K562 (cell line): Measurements from ENCODE around the gene ZNF234. TPM values are rescaled to one million over a fixed set of nuclear protein-coding genes. Genes with fewer than 3 reads are reported as not detected.

Experiments
- BCL6 ChIP-seq: fragments of 250-450 bp; sonication (Bioruptor Pico); IDR thresholded peaks from 2 replicates; pipeline ENCODE4 v1.4.0; 2020
- CBX2 ChIP-seq: fragments of 200-600 bp; sonication (generic); IDR thresholded peaks from one replicate; pipeline ENCODE4 v1.6.1; 2012; ENCODE audit warnings: mild to moderate bottlenecking, low read length, inconsistent platforms; ENCODE audit not compliant: insufficient read depth, poor library complexity, severe bottlenecking
- KAT8 ChIP-seq: fragments of 450-650 bp; IDR thresholded peaks from 2 replicates; pipeline ENCODE4 v1.6.1; 2016; ENCODE audit warnings: low read depth, mild to moderate bottlenecking
- KLF1 ChIP-seq: fragments of 450-650 bp; IDR thresholded peaks from 2 replicates; pipeline ENCODE4 v1.6.1; 2016; ENCODE audit warnings: missing genetic modification characterization, missing compliant biosample characterization
- LEF1 ChIP-seq: fragments of 450-650 bp; IDR thresholded peaks from 2 replicates; pipeline ENCODE4 v1.6.1; 2016; ENCODE audit warnings: mild to moderate bottlenecking
- MAFK ChIP-seq: IDR thresholded peaks from 2 replicates; pipeline ENCODE4 v1.6.1; 2011; ENCODE audit warnings: low read length, improper control_type of control experiment
- MAZ ChIP-seq, 2 experiments: fragments of 450-650 bp in 1 of 2; sonication (generic) in 1 of 2; formaldehyde crosslinking; IDR thresholded peaks in 1 of 2; conservative IDR thresholded peaks in 1 of 2; 2 replicates each; pipeline versions ENCODE4 v1.4.0 to v1.5.0; 2020; ENCODE audit warnings: mild to moderate bottlenecking in 1 of 2, missing genetic modification reagents in 1 of 2
- MCM3 ChIP-seq: fragments of 450-650 bp; IDR thresholded peaks from 2 replicates; pipeline ENCODE4 v1.6.1; 2016
- MCM5 ChIP-seq: fragments of 450-650 bp; IDR thresholded peaks from 2 replicates; pipeline ENCODE4 v1.6.1; 2016; ENCODE audit warnings: low read depth
- NBN ChIP-seq: fragments of 450-650 bp; IDR thresholded peaks from 2 replicates; pipeline ENCODE4 v1.6.1; 2016; ENCODE audit warnings: low read depth, mild to moderate bottlenecking
- NR1H2 ChIP-seq: sonication (generic); formaldehyde crosslinking; IDR thresholded peaks from 2 replicates; pipeline ENCODE4 v1.4.0; 2020; ENCODE audit warnings: mild to moderate bottlenecking, missing genetic modification reagents
- NR2C2 ChIP-seq, 2 experiments: fragments of 200-800 bp in 1 of 2; sonication (Bioruptor generic) in 1 of 2; sonication (generic) in 1 of 2; formaldehyde crosslinking in 1 of 2; IDR thresholded peaks; 2 replicates each; pipeline versions ENCODE4 v1.6.1 to v1.8.0; 2016 to 2022; ENCODE audit warnings: mild to moderate bottlenecking in 1 of 2, missing compliant biosample characterization in 1 of 2, missing genetic modification characterization in 1 of 2, missing genetic modification reagents in 1 of 2
- POLR2A ChIP-seq: fragments of 450-650 bp; conservative IDR thresholded peaks from 2 replicates; pipeline ENCODE4 v1.6.1; 2016
- POLR2B ChIP-seq: fragments of 450-650 bp; IDR thresholded peaks from 2 replicates; pipeline ENCODE4 v1.6.1; 2018; ENCODE audit warnings: low read depth; ENCODE audit not compliant: partially characterized antibody
- PPARD ChIP-seq: fragments of 250-450 bp; sonication (Bioruptor Pico); IDR thresholded peaks from 2 replicates; pipeline ENCODE4 v1.8.0; 2022; ENCODE audit warnings: inconsistent platforms, mild to moderate bottlenecking, moderate library complexity
- PTBP1 ChIP-seq: fragments of 200-400 bp; formaldehyde crosslinking; IDR thresholded peaks from 2 replicates; pipeline ENCODE4 v1.6.1; 2017; ENCODE audit warnings: low read depth, low read length
- RBM39 ChIP-seq: fragments of 200-400 bp; formaldehyde crosslinking; optimal IDR thresholded peaks from 2 replicates; pipeline ENCODE3; 2018; ENCODE audit warnings: low read depth, low read length
- TAF1 ChIP-seq: IDR thresholded peaks from 2 replicates; pipeline ENCODE4 v1.6.1; 2011; ENCODE audit warnings: mild to moderate bottlenecking, low read length, moderate library complexity; ENCODE audit not compliant: insufficient read depth, control insufficient read depth, severe bottlenecking; ENCODE audit errors: extremely low read depth
- ZBTB17 ChIP-seq: fragments of 450-650 bp; formaldehyde crosslinking; IDR thresholded peaks from 2 replicates; pipeline ENCODE4 v1.4.0; 2020; ENCODE audit warnings: mild to moderate bottlenecking
- ZNF143 ChIP-seq: sonication (generic); formaldehyde crosslinking; IDR thresholded peaks from 2 replicates; pipeline ENCODE4 v1.9.0; 2022; ENCODE audit warnings: mild to moderate bottlenecking, missing genetic modification reagents
- polyA plus RNA-seq, 8 experiments: library from polyadenylated mRNA; depleted of rRNA in 4 of 8; stranded (reverse) in 5 of 8; unstranded in 3 of 8; fragments of >200 nt; fragmentation: Nextera tagmentation in 2 of 8; fragmentation: Illumina TruSeq in 1 of 8; extraction: Ambion mirVana in 2 of 8; extraction: Trizol in 1 of 8; gene quantifications; 2 replicates each; pipeline versions ENCODE4 v1.2.1 to v1.2.3, GENCODE V29; 2011 to 2014; ENCODE audit warnings: inconsistent platforms in 1 of 8, missing spikeins in 1 of 8
- total RNA-seq, 7 experiments: library from RNA; depleted of rRNA in 6 of 7; stranded (reverse); fragments of >200 nt in 6 of 7; fragmentation: Illumina TruSeq in 2 of 7; extraction: Trizol in 2 of 7; gene quantifications; 2 replicates each; pipeline versions ENCODE4 v1.2.1 to v1.2.3, GENCODE V29; 2011 to 2021; ENCODE audit warnings: low replicate concordance in 1 of 7
- TF ChIP-seq, protein P1 (sequence below): fragments of 250-450 bp; sonication (Bioruptor Pico); IDR thresholded peaks from 2 replicates; pipeline ENCODE4 v1.4.0; 2020; ENCODE audit warnings: mild to moderate bottlenecking, moderate library complexity
- TF ChIP-seq, protein P2 (sequence below): fragments of 250-450 bp; sonication (Bioruptor Pico); IDR thresholded peaks from 2 replicates; pipeline ENCODE4 v1.8.0; 2022; ENCODE audit warnings: moderate library complexity, mild to moderate bottlenecking, inconsistent platforms
- TF ChIP-seq, protein P3 (sequence below): IDR thresholded peaks from 3 replicates; pipeline ENCODE4 v1.6.1; 2011; ENCODE audit warnings: borderline replicate concordance, mild to moderate bottlenecking, moderate library complexity; ENCODE audit not compliant: insufficient read length; ENCODE audit errors: extremely low read depth

The ZNF234 gene
- total and polyA plus RNA-seq, 9 of the 15 experiments (the other 6 are each of a cell fraction or from before 2014, with no cell fraction given): 0.82 to 2.9 (median 1.5) TPM

DNA sequence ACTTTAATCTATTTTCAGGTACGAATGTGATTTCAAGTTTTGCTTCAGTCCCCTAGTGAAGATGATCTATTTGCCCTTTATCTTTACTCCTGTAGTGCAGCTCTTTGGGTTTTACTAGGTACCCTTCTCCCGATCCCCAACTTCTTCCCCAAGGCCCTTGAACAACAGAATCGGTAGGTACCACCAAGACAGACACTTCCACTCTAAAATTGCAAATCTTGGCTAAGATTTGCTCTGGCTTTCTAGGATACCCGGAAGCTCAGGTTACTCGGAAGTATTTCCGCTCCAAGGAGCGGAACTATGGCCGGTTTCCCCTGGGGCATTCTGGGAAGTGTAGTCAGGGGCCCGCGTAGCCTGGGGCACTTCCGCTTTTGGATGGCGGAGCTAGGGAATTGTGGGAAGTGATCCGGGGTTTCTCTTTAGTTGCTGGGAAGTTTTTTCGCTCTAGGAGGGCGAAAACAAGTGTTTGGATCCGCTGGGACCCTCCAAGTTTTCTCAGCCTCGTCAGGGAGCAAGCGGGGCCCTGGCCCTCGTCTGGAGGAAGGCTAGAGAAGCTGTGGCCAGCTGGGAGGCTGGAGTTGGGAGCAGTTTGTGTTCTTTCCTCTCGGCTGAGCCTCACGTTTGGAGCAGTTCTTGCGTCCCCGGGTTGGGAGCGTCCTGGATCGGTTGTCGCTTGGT lies 65.9 kb downstream of the ZNF234 start (continued):
- TF ChIP-seq, protein P1, sequence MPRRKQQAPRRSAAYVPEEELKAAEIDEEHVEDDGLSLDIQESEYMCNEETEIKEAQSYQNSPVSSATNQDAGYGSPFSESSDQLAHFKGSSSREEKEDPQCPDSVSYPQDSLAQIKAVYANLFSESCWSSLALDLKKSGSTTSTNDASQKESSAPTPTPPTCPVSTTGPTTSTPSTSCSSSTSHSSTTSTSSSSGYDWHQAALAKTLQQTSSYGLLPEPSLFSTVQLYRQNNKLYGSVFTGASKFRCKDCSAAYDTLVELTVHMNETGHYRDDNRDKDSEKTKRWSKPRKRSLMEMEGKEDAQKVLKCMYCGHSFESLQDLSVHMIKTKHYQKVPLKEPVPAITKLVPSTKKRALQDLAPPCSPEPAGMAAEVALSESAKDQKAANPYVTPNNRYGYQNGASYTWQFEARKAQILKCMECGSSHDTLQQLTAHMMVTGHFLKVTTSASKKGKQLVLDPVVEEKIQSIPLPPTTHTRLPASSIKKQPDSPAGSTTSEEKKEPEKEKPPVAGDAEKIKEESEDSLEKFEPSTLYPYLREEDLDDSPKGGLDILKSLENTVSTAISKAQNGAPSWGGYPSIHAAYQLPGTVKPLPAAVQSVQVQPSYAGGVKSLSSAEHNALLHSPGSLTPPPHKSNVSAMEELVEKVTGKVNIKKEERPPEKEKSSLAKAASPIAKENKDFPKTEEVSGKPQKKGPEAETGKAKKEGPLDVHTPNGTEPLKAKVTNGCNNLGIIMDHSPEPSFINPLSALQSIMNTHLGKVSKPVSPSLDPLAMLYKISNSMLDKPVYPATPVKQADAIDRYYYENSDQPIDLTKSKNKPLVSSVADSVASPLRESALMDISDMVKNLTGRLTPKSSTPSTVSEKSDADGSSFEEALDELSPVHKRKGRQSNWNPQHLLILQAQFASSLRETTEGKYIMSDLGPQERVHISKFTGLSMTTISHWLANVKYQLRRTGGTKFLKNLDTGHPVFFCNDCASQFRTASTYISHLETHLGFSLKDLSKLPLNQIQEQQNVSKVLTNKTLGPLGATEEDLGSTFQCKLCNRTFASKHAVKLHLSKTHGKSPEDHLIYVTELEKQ (CRISPR knock-in tag): no peak
- TF ChIP-seq BCL6 (CRISPR knock-in tag): no peak
- TF ChIP-seq NBN: no peak
- no peak for TF ChIP-seq PPARD
- TF ChIP-seq TAF1: no peak
- TF ChIP-seq PTBP1: no peak
- TF ChIP-seq, protein P2, sequence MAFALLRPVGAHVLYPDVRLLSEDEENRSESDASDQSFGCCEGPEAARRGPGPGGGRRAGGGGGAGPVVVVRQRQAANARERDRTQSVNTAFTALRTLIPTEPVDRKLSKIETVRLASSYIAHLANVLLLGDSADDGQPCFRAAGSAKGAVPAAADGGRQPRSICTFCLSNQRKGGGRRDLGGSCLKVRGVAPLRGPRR (CRISPR knock-in tag): no peak
- no peak for TF ChIP-seq ZBTB17
- TF ChIP-seq CBX2: no peak
- no peak for TF ChIP-seq MAFK
- peak; percentile 87 for TF ChIP-seq ZNF143
- TF ChIP-seq, protein P3, sequence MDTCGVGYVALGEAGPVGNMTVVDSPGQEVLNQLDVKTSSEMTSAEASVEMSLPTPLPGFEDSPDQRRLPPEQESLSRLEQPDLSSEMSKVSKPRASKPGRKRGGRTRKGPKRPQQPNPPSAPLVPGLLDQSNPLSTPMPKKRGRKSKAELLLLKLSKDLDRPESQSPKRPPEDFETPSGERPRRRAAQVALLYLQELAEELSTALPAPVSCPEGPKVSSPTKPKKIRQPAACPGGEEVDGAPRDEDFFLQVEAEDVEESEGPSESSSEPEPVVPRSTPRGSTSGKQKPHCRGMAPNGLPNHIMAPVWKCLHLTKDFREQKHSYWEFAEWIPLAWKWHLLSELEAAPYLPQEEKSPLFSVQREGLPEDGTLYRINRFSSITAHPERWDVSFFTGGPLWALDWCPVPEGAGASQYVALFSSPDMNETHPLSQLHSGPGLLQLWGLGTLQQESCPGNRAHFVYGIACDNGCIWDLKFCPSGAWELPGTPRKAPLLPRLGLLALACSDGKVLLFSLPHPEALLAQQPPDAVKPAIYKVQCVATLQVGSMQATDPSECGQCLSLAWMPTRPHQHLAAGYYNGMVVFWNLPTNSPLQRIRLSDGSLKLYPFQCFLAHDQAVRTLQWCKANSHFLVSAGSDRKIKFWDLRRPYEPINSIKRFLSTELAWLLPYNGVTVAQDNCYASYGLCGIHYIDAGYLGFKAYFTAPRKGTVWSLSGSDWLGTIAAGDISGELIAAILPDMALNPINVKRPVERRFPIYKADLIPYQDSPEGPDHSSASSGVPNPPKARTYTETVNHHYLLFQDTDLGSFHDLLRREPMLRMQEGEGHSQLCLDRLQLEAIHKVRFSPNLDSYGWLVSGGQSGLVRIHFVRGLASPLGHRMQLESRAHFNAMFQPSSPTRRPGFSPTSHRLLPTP: no peak
- peak; percentile 68; the same call in 1 of the 2 replicates for TF ChIP-seq POLR2A
- no peak for TF ChIP-seq KAT8
- TF ChIP-seq POLR2B: peak; percentile 65
- TF ChIP-seq MCM5: no peak
- TF ChIP-seq LEF1: no peak
- no peak for TF ChIP-seq RBM39
- TF ChIP-seq MAZ (CRISPR knock-in tag; conservative IDR thresholded peaks at IDR 0.05 in 1 of 2, IDR thresholded peaks at IDR 0.05 in 1 of 2): no peak
- no peak for TF ChIP-seq MCM3
- TF ChIP-seq NR2C2 (CRISPR knock-in tag; IDR thresholded peaks at IDR 0.05): peak; percentile 45; the same call in 1 of the 2 replicates
- peak; percentile 99 for TF ChIP-seq NR2C2 (tag; IDR thresholded peaks at IDR 0.05)
- no peak for TF ChIP-seq NR1H2 (CRISPR knock-in tag)
- TF ChIP-seq KLF1 (tag): no peak
